Measurements from ENCODE around the gene ACR.

ACR gene

DNA sequence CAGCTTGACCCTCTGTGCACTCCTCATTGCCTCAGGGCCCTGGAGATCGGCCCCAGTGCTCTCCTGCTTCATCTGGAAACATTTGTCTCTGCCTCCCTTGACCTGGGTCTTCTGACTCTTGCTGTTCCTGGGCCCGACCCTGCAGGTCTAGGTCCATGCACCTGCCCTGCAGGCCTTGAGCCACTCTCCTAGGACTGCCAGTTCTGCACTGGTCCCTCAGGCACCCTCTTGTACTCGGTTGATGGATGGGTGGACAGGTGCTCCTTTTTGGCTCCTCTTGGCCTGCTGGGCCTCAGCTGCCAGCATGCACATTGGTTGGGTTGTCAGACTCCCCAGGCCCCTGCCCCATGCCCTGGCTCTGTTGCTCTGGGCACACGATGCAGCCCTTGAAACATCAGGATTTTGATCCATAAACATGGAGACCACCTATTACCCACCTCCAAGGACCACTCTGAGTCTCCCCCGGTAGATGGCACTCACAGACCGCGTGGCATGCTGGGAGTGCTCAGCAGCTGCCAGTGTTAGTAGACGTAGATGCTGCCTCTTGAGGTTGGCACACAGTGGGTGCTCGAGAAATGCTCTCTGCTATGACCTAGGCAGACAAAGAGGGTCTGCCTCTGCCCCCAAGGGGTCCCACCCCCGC lies 20.2 kb upstream of the ACR start:
- no peak for DNase-seq (ENCODE audit: low read depth in 2 of 2)

DNA sequence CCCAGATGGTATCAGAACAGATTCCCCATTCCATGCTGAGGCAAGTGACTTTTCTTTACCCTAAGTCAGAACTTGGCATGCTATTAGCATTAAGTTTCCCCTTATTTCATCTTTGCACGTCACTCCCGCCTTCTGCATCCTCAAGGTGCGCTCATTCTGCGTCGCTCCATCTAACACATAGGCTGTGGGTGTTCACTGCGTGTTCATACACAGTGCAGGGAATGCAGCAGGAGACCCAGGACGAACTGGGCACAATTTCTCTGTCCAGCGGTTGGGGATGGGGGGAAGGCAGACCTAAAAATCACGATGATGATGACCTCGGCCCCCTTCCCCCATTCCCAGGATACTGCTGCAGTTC lies 19.7 kb upstream of the ACR start:
- no peak for DNase-seq (ENCODE audit: low read depth in 2 of 2)

DNA sequence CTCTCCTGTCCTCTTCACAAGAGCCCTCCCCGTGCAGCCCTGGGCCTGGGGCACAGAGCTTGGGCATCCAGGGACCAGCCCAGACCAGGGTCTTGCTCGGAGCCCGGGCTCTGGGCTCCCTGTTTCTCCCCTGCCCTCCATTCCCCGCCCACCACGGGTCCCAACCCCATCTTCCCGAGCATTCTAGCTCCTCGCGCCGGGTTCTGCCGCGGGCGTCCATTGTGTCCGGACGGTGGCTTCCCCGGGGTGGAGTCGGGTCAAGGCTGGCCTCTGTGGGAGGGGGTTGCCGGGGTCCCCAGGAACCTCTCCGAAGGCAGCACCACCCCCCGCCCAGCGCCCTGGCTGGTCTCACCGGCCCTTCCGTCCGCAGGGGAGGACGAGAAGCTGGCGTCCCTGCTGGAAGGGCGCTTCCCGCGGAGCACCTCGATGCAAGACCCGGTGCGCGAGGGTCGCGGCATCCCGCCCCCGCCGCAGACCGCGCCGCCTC lies 18.1 kb upstream of the ACR start:
- DNase-seq (ENCODE audit: low read depth in 2 of 2): no peak

DNA sequence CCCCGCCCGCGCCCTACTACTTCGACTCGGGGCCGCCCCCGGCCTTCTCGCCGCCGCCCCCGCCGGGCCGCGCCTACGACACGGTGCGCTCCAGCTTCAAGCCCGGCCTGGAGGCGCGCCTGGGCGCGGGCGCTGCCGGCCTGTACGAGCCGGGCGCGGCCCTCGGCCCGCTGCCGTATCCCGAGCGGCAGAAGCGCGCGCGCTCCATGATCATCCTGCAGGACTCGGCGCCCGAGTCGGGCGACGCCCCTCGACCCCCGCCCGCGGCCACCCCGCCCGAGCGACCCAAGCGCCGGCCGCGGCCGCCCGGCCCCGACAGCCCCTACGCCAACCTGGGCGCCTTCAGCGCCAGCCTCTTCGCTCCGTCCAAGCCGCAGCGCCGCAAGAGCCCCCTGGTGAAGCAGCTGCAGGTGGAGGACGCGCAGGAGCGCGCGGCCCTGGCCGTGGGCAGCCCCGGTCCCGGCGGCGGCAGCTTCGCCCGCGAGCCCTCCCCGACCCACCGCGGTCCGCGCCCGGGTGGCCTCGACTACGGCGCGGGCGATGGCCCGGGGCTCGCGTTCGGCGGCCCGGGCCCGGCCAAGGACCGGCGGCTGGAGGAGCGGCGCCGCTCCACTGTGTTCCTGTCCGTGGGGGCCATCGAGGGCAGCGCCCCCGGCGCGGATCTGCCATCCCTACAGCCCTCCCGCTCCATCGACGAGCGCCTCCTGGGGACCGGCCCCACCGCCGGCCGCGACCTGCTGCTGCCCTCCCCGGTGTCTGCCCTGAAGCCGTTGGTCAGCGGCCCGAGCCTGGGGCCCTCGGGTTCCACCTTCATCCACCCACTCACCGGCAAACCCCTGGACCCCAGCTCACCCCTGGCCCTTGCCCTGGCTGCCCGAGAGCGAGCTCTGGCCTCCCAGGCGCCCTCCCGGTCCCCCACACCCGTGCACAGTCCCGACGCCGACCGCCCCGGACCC lies 17.4 kb upstream of the ACR start:
- DNase-seq (ENCODE audit: low read depth in 2 of 2): no peak

DNA sequence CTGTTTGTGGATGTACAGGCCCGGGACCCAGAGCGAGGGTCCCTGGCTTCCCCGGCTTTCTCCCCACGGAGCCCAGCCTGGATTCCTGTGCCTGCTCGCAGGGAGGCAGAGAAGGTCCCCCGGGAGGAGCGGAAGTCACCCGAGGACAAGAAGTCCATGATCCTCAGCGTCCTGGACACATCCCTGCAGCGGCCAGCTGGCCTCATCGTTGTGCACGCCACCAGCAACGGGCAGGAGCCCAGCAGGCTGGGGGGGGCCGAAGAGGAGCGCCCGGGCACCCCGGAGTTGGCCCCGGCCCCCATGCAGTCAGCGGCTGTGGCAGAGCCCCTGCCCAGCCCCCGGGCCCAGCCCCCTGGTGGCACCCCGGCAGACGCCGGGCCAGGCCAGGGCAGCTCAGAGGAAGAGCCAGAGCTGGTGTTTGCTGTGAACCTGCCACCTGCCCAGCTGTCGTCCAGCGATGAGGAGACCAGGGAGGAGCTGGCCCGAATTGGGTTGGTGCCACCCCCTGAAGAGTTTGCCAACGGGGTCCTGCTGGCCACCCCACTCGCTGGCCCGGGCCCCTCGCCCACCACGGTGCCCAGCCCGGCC lies 16.7 kb upstream of the ACR start:
- DNase-seq (ENCODE audit: low read depth in 2 of 2): no peak

DNA sequence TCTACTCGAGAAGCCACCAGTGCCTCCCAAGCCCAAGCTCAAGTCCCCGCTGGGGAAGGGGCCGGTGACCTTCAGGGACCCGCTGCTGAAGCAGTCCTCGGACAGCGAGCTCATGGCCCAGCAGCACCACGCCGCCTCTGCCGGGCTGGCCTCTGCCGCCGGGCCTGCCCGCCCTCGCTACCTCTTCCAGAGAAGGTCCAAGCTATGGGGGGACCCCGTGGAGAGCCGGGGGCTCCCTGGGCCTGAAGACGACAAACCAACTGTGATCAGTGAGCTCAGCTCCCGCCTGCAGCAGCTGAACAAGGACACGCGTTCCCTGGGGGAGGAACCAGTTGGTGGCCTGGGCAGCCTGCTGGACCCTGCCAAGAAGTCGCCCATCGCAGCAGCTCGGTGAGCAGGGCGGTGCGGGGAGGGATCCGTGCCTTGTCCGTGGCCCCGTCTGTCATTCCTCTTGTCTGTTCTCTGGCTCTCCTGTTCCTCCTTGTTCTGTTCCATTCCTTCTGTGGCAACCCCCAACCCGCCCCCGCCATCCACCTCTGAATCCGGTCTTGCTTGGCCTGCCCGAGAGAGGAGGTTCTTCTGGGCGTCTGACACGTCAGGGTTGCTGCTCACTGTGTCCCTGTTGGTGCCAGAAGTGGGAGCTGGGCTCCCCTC lies 15.8 kb upstream of the ACR start:
- no peak for DNase-seq (ENCODE audit: low read depth in 2 of 2)

DNA sequence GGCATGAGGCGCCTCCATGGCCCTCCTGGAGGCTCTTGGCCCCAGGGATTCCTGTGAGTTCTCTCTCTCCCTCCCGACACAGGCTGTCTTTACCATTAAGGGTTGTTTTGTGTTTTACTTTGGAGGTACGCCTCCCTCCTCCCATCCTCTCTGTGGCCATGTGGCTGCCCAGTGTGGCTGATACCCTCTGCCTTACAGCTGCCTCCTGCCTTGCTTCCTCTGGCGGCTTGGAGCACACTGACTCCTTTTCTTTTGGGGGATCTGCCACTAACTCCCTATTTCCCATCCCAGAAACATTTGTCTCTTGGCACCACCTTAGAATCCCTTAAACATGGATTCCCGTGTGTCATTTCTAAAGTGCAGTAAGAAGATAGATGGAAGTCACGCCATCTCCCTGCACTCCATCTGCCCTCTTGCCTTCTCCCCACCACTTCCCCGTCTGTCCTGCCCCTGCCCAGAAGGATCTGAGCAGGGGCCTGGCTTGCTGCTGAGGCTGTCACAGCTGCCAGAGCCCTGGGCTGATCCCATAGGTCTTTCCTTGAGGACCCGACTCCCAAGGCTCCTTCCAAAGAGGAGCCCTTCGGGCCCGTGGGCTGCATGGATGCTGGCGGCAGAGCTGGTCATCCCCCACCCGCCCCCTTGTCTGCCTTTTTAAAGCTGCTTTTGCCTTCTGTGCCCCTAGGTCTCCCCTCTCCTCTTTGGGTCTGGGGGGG lies 15.1 kb upstream of the ACR start:
- DNase-seq (ENCODE audit: low read depth in 2 of 2): no peak

DNA sequence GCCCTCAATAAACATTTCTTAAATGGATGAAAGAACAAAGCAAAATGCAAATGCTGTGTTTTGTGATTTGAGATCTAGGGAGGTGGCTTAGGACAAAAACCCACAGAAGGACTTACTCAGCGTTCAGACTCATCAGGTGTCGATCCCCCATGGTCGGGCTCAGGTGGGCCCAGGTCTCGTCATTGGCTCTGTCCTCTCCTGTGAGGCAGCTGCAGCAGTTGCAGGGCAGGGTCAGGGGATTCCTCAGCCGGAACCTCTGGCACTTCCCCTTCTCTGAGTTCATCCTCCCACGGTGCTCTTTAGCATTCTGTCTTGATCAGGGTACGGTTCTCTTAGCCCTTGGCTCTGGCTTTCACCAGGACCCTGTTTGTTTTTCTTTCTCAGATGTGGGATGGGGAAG lies 14.0 kb upstream of the ACR start:
- no peak for DNase-seq (ENCODE audit: low read depth in 2 of 2)

DNA sequence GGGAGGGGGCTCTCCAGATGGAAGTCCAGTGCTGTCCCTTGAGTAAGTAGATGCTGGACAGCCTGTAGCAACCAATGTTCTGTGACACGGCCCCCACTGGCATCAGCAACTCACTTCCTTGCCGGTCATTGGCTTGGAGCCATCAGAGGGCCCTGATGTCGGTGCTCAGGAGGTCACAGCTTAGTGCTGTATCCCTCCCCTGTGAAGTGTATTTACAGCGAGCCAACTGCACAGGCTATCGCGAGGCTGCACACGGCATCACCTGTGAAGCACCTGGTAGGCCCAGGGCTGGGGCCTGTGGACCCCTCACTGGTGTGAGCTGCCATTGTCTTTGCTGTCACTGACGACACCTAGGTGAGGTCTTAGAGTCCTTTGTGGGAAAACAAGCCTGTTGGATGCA lies 13.4 kb upstream of the ACR start:
- no peak for DNase-seq (ENCODE audit: low read depth in 2 of 2)

DNA sequence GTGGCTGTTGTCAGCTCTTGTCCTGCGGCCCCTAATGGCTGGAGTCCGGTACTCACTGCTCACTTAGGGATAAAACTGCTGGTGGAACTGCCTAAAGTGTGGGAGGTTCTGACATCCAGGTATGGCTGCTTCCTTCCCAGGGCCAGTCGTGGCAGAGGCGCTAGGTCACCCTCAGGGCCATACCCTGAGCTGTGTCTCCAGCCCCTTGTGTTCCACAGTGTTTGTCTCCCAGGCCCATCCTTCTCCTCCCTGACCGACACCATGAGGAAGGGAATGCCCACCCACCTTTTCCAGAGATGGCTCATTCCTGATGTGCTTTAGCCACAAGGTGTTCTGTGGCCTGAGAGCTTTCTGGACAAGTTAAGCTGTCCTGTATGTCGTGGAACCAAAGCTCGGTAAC lies 12.4 kb upstream of the ACR start:
- no peak for DNase-seq (ENCODE audit: low read depth in 2 of 2)

DNA sequence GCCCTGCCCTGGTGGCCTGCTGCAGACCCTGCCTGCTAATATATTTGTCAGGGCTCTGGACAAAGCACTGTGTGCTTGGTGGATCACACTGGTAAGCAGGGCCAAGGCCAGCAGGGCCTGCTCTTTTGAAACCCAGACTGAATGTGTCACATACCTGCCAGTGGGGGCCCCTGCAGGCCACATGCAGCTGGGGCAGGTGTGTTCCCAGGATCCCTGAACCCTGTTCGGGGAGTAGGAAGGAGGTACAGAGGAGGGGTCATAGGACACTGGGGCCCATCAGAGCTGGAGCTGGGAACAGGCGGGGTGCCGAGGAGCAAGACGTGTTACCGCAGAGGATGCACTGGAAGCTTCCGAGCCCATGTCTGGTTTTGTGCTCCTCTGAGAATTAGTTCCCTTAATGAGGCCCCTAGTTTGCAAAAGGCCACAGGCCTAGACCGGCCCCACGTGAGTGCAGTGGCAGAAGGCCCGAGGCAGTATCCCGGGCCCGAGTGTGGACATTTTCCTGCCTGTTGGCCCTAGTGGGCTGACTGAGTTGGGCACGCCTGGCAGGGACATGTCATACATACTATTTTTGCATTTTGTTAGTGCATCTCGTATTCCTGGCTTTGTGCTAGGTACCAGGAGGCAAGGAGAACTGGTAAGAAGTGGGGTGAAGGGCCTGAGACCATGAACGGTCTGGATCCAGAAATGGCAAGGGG lies 11.2 kb upstream of the ACR start:
- DNase-seq (ENCODE audit: low read depth in 2 of 2): no peak

DNA sequence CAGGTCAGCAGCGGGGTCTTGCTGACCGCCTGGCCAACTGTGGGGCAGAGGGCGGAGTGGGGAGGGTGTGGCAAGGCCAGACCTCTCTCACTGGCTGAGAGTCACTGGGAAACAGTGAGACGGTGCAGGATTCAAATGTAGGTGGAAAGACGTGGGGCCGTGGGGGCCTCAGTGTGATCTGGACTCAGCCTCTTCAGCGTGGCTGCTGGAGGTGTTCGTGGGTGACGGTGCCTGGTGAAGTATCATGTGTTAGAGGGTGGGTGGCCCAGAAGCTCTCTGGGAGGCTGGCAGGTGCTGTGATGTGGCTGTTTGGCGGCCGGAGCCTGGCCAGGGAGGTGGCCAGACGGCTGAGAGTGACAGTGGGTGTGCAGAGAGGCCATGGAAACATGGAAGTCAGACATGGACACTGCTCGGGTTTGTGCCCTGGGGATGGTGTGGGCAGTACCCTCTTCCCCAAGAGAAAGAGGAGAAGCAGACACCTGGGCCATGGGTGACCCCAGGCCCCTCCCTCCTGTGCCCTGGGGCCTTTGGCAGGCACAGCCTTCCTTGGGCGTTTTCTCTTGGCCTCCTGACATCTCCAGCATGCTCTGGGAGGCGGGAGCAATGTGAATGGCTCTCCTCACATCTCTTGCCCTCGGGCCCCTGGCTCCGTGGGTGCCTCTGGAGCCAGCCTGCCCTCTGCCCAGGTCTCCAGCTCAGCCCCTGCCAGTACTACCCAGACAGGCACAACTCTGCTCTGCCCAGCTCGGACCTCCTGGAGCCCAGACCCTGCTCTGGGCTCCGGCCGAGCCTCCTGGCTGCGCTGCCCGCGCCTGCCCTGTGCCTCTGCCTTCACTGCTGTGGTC lies 10.1 kb upstream of the ACR start:
- DNase-seq (ENCODE audit: low read depth in 2 of 2): no peak

DNA sequence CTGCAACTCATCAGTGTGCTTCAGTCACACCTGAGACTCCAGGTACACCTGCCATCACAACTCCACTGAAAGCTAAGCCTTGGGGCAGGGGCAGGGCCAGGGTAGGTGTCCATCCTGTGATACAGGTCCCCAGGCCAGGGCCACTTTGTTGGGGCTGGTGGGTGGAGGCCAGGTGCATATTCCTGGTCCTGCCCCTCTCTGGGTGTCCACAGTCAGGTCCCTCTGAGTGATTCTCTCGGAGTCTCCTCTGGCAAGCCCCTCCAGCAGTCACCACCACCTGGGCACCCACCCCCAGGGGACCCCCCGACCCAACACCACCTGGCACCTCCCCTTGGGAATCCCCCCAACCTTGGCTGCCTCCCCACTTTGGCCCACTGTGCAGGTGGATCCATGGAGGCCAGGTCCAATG lies 9.5 kb upstream of the ACR start:
- no peak for DNase-seq (ENCODE audit: low read depth in 2 of 2)

DNA sequence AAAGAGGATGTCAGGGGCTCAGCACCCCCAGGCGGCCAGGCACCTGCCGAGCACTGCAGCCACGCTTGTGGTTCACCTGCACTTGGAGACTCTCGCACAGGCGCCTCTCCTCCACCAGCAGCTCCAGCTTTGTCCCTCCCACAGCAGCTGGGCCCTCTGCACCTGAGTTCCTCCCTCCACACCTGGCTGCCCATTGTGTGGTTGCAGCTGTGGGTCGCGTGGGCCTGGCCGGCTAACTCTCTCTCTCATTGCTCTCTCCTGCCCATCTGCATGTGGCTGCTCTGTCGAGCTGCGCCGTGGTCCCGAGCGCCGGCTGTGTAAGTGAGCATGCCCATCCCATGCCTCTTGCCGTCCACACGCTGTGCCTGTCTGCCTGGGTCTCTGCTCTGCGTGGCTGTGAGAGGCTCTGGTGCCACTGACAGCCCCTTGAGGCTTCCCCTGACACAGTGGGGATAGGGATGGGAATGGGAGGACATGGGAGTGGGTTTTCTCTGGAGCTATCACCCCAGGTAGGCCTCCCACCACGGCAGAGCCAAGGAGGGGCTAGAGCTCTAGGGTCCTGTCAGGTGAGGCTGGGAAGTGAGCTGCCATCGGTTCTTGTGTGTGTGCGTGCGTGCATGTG lies 8.5 kb upstream of the ACR start:
- DNase-seq (ENCODE audit: low read depth in 2 of 2): no peak

DNA sequence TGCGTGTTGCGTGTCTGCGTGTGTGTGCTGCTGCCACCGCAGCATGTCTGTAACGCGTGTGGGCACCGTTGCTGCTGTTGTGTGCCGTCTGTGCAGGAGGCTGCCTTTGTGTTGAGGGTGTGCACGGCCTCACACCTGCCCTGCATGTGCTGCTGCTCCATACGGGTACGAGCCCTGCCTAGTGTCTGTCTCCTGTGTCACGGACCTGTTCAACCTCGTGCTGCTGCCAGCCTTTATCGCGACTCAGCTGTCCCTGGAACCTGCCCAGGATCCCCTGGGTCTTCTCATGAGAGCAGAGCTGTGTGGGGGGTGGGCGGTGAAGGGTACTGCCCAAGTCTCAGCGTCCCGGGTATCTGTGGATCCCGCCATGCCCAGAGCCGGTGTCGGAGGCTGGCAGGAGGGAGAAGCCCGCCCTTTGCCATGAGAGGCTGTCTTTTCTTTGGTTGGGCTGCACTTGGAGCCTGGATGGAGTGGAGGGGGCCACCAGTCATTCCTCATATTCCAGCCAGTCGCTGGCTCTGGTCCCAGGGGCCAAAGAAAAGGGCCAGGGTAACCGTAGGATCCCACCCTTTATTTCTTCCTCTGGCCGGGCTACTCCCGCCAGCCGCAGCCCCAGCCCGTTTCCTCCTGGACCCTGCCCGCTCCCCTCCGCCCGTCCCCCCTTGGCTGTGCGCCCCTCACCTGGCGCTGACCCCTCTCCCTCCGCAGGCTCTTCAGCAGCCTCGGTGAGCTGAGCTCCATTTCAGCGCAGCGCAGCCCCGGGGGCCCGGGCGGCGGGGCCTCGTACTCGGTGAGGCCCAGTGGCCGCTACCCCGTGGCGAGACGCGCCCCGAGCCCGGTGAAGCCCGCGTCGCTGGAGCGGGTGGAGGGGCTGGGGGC lies 7.8 kb upstream of the ACR start:
- DNase-seq (ENCODE audit: low read depth in 2 of 2): no peak

DNA sequence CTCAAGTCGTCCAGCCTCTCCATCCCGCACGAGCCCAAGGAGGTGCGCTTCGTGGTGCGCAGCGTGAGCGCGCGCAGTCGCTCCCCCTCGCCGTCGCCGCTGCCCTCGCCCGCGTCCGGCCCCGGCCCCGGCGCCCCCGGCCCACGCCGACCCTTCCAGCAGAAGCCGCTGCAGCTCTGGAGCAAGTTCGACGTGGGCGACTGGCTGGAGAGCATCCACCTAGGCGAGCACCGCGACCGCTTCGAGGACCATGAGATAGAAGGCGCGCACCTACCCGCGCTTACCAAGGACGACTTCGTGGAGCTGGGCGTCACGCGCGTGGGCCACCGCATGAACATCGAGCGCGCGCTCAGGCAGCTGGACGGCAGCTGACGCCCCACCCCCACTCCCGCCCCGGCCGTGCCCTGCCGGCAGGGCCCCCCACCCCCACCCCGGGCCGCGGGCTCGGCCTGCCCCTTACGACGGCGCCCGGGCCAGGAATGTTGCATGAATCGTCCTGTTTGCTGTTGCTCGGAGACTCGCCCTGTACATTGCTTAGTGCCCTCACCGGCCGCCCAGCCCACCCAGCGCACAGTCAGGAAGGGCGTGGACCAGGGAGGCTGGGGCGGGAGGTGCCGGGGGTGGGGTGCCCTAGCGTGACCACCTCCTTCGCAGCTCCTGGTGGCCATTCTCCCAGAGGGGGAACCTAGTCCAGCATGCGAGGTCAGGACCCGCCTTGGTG lies 6.9 kb upstream of the ACR start:
- no peak for DNase-seq (ENCODE audit: low read depth in 2 of 2)

DNA sequence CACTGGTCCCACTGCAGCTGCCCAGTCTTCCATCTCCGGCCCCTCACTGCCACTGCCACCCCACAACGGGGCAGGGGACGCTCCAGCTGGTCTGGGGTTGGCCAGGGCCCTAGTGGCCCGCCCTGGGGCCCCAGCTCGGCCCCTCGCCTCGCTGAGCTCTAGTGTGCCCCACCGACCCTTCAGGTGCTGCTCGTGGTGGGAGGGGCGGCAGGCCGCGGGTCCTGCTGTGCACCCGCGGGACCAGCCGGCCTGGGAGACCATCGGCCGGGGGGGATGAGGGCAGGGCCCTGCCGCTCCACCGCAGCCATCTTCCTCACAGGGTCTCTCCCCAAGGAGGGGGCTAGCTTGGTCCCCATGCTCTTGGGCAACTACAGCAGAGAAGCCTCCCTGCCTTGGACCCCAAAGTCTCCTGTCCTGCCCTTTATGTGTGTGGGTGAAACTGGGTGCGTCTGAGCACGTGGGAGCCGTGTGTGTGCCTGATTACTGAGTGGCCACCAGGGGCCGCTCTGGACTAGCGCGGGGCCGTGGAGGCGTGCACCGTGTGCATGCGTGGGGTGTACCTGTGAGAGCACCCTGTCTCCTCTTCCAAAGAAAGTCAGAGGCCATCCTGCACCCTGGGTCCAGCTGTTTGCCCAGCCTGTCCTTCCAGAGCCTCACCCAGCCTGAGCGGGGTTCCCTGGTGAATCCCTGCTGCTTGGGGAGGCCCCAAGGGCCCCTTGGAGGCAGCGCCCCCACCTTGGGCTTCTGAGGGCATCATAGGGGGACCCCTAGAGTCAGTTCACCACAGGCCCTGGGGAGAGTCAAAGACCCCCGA lies 6.0 kb upstream of the ACR start:
- no peak for DNase-seq (ENCODE audit: low read depth in 2 of 2)
